HG03457 (cell line): ENCODE measurements around the gene TBC1D5.
A peak's percentile ranks its signal among the peaks of the same experiment; 100 is the strongest.
"Not testable (repeated sequence)": the region's sequence is repeated elsewhere in the genome, so short reads cannot be mapped to it uniquely, and the experiment has no call there.

Experiments used
- ATAC-seq: cut with Tn5 transposase; IDR thresholded peaks from one replicate; pipeline ENCODE4 v1.9.1; 2021; ENCODE audit warnings: moderate number of reproducible peaks; ENCODE audit not compliant: unreplicated experiment

TBC1D5 gene

DNA sequence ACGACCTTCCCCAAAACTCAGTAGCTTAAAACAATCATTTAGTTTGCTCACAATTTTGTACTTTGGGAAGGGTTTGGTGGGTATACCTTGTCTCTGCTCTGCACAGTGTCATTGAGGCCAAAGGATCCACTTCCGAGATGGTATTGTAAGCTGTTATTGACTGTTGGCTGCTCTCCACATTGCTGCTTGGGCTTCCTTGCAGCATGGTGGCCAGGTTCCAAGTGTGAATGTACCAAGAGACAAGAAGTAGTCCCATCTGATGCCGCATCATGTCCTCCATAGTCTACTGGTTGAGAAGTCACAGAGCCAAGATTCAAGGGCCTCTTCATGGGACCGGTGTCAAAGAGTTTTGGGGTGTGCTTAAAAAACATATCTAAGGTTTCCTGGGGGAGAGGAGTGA lies 589.2 kb downstream of the TBC1D5 start:
- ATAC-seq = no peak

DNA sequence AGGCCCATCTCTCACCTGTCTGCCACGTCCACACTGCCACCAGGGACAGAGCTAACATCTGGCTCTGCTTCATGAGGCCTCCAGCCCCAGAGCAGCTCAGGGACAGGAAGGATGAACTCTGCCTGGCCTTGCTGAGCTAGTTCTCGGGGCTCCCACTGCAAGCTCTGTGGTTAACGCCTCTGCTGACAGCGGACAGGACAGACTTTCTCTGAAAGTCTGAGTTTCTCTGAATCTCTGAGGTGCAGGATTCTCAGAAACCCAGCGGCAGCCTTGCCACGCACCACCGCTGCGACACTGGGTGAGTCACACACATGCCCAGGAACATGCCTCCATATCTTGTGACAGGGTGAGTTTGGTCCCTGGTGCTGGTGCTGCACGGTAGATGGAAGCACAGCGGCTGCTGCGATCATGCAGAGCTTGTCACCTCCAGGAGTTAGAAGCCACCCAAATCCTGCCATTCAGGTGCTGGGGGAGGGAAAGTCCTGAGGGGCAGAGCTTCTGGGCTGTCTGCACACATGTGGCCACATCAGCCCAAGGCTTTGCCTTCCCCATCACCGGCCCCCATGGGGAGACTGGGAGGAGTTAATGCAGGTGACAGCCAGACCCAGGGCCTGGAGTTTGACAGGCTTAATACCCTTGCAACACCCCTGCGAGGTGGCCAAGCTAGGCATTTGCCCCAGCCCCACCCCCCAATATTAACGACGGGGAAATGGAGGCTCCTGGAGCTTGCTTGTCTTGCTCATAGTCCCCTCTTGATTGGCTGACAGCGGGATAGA lies 590.6 kb downstream of the TBC1D5 start:
- ATAC-seq = peak; percentile 94

DNA sequence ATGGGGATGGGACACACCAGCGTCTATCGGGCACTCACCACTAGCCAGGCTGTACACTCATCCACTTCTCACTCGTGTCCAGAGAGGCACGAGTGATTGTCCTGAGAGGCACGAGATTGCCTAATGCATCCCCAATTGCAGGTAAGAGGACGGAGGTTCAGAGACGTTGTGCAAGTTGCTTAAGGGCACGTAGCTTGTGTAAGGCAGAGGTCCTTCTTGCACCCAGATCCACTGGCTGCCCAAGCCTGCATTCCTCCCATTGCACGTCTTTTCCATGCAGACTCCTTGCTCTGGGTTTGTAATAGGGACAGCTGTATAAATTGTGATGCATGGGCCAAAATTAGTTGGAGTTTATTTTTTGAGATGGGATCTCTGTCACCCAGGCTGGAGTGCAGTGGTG lies 593.4 kb downstream of the TBC1D5 start:
- ATAC-seq = no peak

DNA sequence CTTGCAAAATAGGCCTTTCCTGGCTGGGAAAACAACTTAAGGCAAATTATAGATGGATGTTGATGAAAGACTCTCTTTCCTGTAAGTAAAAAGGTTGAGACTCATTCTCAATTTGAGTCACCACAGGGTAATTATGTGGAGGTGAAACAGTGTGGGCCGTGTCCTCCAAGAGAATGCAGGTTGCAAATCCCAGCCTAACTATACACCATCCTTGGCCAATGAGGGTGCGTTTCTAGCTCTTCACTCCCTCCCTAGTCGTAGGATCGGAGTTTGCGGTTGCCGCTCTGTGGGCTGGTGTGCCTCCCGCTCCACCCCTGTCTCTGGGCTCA lies 597.8 kb downstream of the TBC1D5 start:
- no peak for ATAC-seq

DNA sequence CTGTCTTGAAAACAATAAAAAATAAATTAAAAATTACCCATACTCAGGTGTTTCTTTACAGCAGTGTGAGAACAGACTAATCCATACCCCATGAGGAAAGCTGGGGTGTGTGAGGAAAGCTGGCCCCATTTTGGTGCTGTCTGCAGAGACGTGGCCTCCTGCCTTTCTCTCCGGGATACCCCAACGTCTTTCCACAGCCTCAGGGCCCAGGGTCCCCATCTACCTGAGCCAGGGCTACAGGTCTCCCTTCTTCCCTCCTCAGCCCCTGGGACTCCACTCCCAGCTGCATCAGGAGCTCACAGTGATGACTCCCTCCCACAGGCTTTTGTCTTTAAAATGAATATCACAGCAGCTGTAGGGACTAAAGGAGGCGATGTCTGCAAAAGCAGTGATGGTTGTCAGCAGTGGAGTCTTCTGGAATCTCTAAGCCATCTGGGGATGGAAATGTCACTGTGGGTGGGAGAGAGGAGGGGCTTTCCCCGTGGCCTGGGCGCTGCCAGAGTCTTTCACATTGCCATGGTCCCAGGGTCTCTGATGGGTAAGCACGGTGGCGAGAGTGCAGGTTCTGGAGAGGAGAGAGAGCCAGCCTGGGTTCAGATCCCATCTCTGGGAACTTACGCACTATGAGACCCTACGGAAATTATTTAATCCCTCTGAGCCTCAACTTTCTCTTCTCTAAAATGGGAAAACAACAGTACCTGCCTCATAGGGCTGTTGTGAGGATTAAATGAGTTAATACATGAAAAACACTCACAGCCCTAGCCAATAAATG lies 598.4 kb downstream of the TBC1D5 start:
- no peak for ATAC-seq

DNA sequence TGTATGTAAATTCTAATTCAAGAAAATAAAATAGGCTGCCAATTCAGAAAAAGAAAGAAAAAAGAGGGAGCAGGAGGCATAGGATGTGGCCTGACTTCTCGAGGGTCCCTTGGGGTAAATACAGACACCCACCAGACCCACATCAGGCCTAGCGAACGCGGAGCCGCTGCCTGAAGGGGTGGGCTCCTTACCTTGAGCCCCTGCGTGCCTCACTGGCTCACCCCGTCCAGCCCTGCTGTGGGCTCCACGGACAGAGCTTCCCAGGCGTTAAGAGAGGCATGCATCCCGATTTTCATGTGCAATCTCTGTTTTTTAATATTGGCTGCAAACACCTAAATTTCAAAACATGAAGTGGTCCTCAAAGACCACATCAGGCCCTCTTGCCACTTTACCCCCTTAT lies 599.9 kb downstream of the TBC1D5 start:
- no peak for ATAC-seq

DNA sequence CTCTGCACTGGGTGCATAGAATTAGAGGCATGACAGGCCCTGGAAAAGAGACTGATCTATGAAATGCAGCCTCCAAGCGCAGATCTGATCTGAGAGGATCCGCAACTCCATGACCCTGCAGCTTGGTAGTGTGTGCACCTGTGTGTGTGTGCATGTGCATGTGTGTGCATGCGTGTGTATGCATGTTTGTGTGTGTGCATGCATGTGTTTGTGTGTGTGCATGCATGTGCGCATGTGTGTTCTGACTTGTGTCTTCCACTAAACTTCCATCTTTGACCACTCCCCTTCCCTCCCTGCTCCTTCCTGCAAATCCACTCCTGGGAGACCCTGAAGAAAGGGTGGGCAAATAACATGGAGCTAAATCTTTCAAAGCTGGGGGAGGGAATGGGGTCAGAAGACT lies 600.7 kb downstream of the TBC1D5 start:
- ATAC-seq = no peak

DNA sequence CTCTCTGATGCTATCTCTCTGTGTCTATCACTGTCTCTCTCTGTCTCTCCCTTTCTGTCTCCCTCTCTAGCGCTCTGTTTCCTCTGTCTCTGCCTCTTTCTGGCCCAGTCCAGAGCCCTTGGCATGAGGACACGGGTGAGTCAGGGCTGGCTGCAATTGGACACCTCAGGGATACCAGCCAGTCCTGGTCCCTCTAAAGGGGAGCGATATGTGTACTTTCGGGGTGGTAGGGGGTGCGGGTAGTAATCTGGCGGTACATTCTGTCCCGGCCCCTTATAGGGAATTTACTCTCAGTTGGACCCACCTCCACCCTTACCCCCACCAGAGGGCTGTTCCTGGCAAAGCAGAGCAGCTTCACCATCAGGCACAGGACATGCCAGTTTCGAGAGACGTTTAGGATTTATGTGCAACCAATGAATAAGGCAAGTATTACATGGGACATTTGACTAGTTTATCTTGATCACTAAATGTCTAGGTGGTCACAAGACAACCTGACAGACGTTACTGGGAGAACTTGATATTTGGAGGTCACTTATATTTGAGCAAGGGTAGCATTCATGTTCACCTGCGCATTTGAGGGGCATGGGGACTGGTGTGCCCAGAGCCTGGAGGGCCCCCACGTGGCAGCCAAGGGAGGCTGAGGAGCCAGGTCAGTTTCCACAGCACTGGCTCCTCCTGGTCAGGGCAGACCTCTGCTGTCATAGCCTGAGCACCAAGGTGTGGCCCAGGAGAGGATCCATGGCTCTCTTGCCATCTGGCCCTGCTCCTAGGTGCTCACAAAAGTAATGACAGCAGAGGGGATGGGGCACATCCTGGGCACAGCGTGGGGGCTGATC lies 601.5 kb downstream of the TBC1D5 start:
- no peak for ATAC-seq

DNA sequence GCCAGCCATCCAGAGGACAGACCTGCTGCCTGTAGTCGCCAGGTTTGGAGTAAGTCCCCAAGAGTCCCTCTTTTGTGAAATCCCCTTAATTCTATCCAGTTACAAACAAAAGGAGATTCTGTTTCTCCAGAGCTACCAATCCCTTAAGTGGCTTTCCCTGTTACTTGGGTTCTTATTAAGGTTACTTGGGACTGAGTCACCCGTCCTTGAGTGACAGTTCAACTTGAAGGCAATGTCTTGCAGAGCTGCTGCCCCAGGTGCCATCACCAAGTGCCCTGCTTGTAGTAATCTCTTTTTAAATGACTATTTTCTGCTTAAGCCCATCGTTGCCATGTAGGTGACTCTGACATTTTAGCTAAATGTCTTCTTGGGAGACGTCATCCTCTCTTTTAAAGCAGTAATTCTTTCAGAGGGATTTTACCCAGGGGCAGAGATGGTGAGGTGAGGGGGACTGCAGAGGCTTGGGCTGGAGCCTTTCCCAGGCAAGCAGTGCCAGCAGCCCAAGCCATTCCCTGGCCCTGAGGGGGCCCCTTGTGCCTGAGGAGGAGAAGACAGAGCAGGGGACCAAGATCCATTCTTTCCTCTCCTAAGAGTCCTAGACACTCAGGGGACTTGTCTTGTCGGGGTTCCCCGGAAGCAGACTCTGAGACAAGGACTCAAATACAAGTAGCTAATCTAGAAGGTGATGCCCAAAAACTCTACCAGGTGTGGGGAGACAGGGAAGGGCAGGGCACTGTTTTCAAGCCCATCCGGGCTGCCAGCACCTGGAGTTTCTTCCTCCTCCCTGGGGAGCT lies 604.0 kb downstream of the TBC1D5 start:
- ATAC-seq = no peak

DNA sequence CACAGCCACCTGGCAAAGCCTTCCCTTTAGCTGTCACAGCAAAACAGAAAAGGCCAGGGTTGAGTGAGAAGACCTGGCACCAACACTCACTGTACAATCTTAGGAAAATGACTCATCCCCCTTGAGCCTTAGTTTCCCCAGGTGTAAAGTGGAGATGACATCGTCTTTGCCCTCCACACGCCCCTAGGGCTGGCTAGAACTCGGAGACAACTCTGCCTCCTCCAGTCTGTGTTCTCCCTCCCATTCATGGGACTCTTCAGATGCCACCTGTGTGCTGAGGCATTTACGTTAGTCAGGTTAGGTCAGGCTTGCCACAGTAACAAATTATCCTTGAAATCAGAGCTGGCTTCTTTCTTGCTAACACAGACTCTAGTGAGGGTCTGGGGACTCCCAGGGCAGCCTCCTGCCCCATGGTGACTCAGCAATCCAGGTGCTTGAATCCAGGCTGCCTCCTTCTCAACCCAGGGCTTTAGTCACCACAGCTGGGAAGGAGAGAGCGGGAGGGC lies 605.1 kb downstream of the TBC1D5 start:
- no peak for ATAC-seq

DNA sequence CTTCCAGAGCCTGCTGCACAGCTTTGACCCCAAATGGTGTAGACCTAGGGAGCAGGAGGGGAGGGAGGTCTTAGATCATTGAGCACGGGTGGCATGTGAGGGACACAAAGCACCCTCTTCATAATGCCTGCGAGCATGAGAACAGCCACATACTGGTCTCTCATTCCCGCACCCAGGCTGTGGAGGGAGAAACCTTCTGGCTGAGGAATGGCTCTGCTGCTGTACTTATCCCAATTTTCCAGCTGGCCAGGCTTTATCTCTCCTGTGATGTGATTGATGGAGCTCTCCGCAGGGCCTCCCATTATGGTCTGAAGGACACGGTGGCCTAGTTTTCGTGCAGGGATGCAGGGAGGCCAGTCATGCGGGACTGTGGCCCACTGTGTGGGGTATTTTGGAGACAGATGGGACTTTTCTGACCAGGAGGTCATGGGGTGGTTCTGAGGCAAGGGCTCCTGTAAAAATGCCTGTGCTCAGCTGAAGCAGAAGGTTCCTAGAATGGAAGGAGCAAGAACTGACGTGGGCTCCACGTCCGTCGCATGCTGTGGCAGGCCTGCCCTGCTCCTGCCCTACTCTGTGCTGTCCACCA lies 606.2 kb downstream of the TBC1D5 start:
- ATAC-seq = no peak

DNA sequence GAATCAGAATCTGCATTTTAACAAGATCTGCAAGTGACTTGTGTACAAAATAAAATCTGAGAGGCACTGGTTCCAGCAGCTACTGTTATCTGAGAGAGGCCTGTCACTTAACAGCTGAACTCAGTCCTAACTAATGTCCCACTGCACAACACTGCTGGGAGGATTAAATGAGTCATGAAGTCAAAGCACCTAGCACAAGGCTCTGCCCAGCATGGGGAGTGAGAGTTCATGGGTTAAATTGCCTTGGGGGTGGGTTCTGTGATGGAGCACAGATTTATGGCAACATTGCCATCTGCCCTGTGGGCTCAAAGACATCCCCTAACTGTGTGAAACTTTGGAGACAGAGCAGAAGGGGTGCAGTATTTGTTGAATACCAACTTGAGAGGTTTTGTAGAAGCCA lies 606.7 kb downstream of the TBC1D5 start:
- no peak for ATAC-seq

DNA sequence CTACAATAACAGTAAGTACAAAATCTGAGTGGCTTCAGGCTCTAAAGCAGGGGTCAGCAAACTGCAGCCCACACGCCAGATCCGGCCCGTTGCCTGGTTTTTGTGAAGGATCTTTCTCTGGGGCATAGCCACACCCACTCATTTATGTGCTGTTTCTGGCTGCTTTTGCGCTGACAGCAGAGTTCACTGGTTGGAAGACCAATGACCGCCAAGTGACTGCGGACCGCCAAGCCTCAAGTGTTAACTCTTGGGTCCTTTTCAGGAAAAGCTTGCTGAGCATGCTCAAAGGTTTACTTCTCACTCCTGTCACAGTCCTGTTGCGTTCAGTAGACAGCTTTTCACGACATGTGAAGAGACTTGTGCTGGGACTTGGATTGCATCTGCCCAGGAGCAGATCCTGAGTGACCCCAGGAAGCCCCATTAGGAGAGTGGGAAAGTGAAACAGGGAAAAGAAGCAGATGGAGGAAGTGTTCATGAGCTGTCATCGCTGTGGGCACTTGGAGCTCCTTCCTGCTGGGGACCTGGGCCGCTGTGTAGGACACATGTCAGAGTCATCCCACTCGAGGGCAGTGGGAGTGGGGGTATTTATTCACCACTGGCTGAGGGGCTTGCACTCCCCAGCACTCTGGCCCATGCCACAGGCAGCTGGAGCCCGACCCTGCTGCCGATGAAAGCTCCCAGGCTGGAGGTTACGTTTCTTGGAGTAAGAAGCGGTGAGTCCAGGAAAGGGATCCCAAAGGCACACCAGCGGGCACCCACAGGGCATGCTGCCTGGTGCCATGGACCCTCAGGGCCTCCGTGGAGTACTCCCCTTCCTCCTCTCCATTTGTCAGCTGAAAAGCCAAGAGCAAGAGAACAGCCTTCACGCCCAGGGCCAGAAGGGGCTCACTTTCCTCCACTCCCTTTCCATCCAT lies 608.5 kb downstream of the TBC1D5 start:
- ATAC-seq = no peak

DNA sequence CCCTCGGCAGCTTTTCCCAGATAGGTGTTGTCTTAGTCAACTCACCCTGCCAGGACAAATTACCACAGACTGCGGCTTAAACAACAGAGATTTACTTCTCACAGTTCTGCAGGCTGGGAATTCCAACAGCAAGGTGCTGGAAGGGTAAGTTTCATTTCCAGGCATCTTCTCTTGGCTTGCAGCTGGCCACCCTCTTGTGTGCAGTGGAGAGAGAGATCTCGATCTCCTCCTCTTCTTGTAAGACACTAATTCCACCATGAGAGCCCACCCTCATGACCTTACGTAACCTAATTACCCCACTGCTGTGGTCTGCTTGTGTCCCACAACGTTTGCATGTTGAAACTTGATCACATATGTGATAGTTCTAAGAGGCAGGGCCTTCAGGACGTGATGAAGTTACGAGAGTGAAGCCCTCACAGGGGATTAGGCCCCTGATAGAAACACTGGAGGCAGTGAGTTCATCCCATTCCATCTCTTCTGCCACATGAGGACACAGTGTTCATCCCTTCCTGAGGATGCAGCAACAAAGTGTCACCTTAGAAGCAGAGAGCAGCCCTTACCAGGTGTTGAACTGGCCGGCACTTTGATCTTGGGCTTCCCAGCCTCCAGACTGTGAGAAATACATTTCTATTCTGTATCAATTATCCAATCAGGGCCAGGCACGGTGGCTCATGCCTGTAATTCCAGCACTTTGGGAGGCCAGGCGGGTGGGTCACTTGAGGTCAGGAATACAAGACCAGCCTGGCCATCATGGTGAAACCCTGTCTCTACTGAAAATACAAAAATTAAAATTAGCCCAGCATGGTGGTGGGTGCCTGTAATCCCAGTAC lies 609.9 kb downstream of the TBC1D5 start:
- ATAC-seq = no peak

DNA sequence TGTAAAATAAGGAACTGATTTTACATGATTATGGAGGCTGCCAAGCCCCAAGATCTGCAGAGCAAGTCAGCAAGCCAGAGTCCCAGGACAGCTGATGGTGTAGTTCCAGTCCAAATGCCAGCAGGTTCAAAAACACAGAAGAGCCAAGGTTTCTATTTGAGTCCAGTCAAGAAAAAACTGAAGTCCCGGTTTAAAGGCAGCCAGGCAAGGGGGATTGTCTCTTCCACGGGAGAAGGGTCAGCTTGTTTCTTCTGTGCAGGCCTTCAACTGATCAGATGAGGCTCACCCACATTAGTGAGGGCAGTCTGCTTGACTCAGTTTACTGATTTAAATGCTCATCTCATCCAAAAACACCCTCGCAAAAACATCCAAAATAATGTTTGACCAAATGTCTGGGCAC lies 611.5 kb downstream of the TBC1D5 start:
- no peak for ATAC-seq

DNA sequence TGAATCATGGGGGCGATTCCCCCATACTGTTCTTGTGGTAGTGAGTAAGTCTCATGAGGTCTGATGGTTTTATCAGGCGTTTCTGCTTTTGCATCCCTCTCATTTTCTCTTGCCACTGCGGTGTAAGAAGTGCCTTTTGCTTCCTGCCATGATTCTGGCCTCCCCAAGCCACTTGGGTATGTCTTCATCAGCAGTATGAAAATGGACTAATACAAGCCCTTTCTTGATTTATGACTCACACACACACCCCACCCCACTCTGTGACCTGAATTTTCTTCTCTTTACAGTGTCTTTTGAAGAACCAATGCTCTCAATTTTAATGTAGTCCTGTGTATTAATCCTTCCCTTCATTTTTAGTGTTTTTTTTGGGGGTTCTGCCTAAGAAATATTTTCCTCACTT lies 612.9 kb downstream of the TBC1D5 start:
- no peak for ATAC-seq

DNA sequence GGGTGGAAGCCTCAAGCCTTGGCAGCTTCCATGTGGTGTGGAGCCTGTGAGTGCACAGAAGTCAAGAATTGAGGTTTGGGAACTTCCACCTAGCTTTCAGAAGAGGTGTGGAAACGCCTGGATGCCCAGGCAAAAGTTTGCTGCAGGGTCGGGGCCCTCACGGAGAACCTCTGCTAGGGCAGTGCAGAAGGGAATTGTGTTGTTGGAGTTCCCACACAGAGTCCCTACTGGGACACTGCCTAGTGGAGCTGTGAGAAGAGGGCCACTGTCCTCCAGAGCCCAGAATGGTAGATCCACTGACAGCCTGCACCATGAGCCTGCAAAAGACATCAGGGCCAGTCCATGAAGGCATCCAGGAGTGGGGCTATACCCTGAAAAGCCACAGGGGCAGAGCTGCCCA lies 613.8 kb downstream of the TBC1D5 start:
- not testable (repeated sequence) for ATAC-seq

DNA sequence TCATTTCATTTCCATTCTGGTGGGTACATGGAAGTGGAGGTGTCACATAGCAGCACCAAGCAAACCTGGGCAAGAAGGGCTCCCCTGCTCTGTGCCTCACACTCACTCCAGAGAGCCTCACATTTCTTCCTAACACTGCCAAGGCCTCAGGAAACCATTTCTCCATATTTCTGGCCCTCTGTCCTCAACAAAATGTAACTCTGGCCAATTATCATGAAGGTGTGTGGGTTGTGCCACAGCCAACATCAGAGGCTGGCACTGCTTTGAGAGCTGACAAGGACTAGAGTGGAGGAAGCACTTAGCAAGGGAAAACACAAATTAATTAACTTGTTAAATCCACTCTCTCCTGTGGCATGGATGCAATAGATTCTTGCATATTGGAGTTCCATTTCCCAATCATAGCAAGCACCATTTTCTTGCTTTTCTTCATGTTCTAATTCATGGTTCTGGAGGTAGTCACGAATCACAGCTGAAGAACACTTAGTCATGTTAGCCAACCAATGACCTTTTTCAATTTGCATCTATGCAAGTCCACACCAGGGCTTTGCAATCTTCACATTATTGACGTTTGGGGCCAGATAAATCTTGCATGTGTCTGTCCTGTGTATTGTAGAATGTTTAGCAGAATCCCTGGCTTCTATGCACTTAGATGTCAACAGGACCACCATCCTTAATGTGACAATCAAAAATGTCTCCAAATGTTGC lies 616.5 kb downstream of the TBC1D5 start:
- no peak for ATAC-seq
